KMS-11 (cell line): ENCODE results near the gene FANCC.
"Not testable (repeated sequence)": the region's sequence is repeated elsewhere in the genome, so short reads cannot be mapped to it uniquely, and the experiment has no call there.

ENCODE experiments used
- H2AFZ ChIP-seq: fragments of 200-600 bp; sonication (generic); 2 replicates; pipeline ENCODE4 v1.6.1; 2016; ENCODE audit warnings: antibody characterized with exemption, mixed run types, low read depth
- H3K27ac ChIP-seq: fragments of 200-600 bp; sonication (generic); 2 replicates; pipeline ENCODE4 v1.6.1; 2016; ENCODE audit warnings: mild to moderate bottlenecking, mixed run types
- H3K27me3 ChIP-seq: fragments of 200-600 bp; sonication (generic); 2 replicates; pipeline ENCODE4 v1.6.1; 2017; ENCODE audit warnings: mild to moderate bottlenecking, low read depth, mixed run types, moderate library complexity; ENCODE audit not compliant: insufficient read depth
- H3K36me3 ChIP-seq: fragments of 200-600 bp; sonication (generic); 2 replicates; pipeline ENCODE4 v1.6.1; 2017; ENCODE audit warnings: mild to moderate bottlenecking, mixed run types; ENCODE audit not compliant: insufficient read depth
- H3K4me1 ChIP-seq: fragments of 200-600 bp; sonication (generic); 2 replicates; pipeline ENCODE4 v1.6.1; 2016; ENCODE audit warnings: mild to moderate bottlenecking, low read depth, mixed run types; ENCODE audit not compliant: poor library complexity, severe bottlenecking
- H3K4me2 ChIP-seq: fragments of 200-600 bp; sonication (generic); 2 replicates; pipeline ENCODE4 v1.7.0; 2016; ENCODE audit warnings: mild to moderate bottlenecking, mixed run types
- H3K4me3 ChIP-seq: fragments of 200-600 bp; sonication (generic); IDR thresholded peaks from 2 replicates; pipeline ENCODE4 v1.6.1; 2017; ENCODE audit warnings: low read depth, low read length, mixed read lengths; ENCODE audit not compliant: insufficient read depth
- H3K79me2 ChIP-seq: fragments of 200-600 bp; sonication (generic); 2 replicates; pipeline ENCODE4 v1.6.1; 2016; ENCODE audit warnings: low read depth, mixed run types; ENCODE audit not compliant: insufficient read depth
- H3K9ac ChIP-seq: fragments of 200-600 bp; sonication (generic); 2 replicates; pipeline ENCODE4 v1.6.1; 2016; ENCODE audit warnings: mild to moderate bottlenecking, mixed run types
- H4K20me1 ChIP-seq: fragments of 200-600 bp; sonication (generic); 2 replicates; pipeline ENCODE4 v1.6.1; 2016; ENCODE audit warnings: mild to moderate bottlenecking, mixed run types; ENCODE audit not compliant: insufficient read depth
- TF ChIP-seq, protein P1 (sequence below): fragments of 200-600 bp; sonication (generic); conservative IDR thresholded peaks from 2 replicates; pipeline ENCODE4 v1.6.1; 2017; ENCODE audit warnings: low read depth, mild to moderate bottlenecking, antibody characterized with exemption, low read length, moderate library complexity, mixed read lengths

Gene FANCC

DNA sequence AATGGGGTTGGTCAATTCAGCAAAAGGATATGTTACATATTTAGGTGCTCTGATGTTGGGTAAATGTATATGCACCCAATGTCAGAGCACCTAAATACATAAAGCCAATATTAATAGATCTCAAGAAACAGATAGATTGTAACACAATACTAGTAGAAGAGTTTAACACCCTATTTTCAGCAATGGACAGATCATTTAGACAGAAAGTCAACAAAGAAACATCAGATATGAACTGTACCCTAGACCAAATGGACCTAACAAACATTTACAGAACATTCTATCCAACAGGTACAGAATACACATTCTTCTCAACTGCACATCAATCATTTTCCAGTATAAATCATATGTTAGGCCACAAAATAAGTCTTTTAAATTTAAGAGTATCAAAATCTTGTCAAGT is 35.2 kb downstream of the FANCC start:
- no peak overlapping the region for H3K4me2 ChIP-seq
- no peak overlapping the region for H2AFZ ChIP-seq
- no peaks in the 10 kb centered on the region for H3K79me2 ChIP-seq
- H3K27ac ChIP-seq = no peak overlapping the region
- H4K20me1 ChIP-seq = no peaks in the 10 kb centered on the region
- H3K9ac ChIP-seq = no peak overlapping the region
- H3K27me3 ChIP-seq = no peaks in the 10 kb centered on the region
- no peaks in the 10 kb centered on the region for H3K4me1 ChIP-seq
- no peak overlapping the region for H3K4me3 ChIP-seq
- no peaks in the 10 kb centered on the region for H3K36me3 ChIP-seq
- TF ChIP-seq, protein P1, sequence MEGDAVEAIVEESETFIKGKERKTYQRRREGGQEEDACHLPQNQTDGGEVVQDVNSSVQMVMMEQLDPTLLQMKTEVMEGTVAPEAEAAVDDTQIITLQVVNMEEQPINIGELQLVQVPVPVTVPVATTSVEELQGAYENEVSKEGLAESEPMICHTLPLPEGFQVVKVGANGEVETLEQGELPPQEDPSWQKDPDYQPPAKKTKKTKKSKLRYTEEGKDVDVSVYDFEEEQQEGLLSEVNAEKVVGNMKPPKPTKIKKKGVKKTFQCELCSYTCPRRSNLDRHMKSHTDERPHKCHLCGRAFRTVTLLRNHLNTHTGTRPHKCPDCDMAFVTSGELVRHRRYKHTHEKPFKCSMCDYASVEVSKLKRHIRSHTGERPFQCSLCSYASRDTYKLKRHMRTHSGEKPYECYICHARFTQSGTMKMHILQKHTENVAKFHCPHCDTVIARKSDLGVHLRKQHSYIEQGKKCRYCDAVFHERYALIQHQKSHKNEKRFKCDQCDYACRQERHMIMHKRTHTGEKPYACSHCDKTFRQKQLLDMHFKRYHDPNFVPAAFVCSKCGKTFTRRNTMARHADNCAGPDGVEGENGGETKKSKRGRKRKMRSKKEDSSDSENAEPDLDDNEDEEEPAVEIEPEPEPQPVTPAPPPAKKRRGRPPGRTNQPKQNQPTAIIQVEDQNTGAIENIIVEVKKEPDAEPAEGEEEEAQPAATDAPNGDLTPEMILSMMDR = no peak

DNA sequence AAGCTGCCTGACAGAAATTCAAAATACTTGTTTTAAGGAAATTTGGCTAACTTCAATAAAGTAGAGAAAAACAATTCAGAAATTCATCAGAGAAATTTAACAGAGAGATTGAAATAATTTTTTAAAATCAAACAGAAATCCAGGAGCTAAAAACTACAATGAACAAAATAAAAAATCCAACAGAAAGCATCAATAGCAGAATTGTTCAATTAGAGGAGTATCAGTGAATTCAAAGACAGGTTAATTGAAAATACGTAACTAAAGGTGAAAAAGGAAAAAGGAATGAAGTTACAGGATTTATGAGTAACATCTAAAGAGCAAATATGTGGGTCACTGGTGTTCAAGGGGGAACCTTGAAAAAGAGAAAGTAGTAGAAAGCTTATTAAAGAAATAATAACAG is 36.8 kb downstream of the FANCC start:
- Histone ChIP-seq H3K79me2 (no peaks in the 10 kb centered on the region), H3K4me1 (no peaks in the 10 kb centered on the region), H3K36me3 (no peaks in the 10 kb centered on the region), H3K27me3 (no peaks in the 10 kb centered on the region), H3K9ac (no peak overlapping the region), H4K20me1 (no peaks in the 10 kb centered on the region), H3K27ac (no peak overlapping the region), H3K4me2 (no peak overlapping the region), H2AFZ (no peak overlapping the region), H3K4me3 (no peak overlapping the region)
- TF ChIP-seq, protein P1 = no peak

DNA sequence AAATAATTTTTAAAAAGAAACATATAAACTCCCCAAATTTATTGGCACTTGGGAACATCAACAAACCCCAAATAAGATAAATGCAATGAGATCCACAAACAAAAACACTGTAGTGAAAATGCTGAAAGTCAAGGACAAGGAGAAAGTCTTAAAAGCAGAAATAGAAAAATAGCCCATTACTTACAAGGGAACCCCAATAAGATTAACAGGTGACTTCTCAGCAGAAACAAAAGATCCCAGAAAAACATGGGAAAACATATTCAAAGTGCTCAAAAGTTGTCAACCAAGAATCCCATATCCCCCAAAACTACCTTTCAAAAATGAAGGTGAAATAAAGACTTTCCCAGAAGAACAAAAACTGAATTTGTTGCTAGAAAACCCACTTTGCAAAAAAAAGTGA is 40.0 kb downstream of the FANCC start:
- no peaks in the 10 kb centered on the region for H3K79me2 ChIP-seq
- H3K4me2 ChIP-seq = no peak overlapping the region
- no peaks in the 10 kb centered on the region for H4K20me1 ChIP-seq
- H3K4me1 ChIP-seq = no peaks in the 10 kb centered on the region
- TF ChIP-seq, protein P1 = no peak
- H3K27ac ChIP-seq = no peak overlapping the region
- no peak overlapping the region for H2AFZ ChIP-seq
- H3K27me3 ChIP-seq = no peaks in the 10 kb centered on the region
- H3K4me3 ChIP-seq = no peak overlapping the region
- no peaks in the 10 kb centered on the region for H3K36me3 ChIP-seq
- no peak overlapping the region for H3K9ac ChIP-seq

DNA sequence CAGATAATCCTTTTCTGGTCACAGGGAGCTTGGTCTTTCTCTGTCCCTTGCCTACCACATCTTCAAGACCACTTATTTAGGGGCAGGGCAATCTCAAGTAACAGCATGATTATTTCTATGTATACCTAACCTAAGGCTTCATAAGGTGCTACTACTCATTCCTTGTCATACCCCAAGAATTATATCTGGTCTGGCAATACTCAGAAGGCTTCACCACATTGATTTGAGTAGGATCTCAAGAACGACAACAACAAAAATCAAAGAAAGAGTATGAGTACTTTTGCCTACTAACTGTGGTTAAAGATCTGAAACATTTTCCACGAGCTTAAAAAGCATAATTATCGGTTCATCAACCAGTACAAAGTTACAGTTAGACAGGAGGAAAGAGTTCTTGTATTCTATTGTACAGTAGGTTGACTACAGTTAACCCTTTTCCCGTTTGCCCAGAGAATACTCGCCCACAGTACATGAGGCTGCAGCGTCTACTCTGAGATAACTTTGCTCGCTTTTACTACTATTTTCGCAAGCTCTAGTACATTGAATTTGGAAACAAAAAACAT is 41.0 kb downstream of the FANCC start:
- Histone ChIP-seq H3K36me3 (no peaks in the 10 kb centered on the region), H4K20me1 (no peaks in the 10 kb centered on the region), H3K9ac (no peak overlapping the region), H3K27me3 (no peaks in the 10 kb centered on the region), H3K27ac (no peak overlapping the region), H3K4me2 (no peak overlapping the region), H2AFZ (no peak overlapping the region), H3K4me3 (no peak overlapping the region), H3K79me2 (no peaks in the 10 kb centered on the region), H3K4me1 (no peaks in the 10 kb centered on the region)
- TF ChIP-seq, protein P1 = no peak

DNA sequence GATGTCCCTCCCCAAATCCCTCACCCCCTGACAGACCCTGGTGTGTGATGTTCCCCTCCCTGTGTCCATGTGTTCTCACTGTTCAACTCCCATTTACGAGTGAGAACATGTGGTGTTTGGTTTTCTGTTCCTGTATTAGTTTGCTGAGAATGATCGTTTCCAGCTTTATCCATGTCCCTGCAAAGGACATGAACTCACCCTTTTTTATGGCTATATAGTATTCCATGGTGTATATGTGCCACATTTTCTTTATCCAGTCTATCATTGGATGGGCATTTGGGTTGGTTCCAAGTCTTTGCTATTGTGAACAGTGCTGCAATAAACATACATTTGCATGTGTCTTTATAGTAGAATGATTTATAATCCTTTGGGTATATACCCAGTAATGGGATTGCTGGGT is 43.3 kb downstream of the FANCC start:
- not testable (repeated sequence) for H3K27me3 ChIP-seq, H2AFZ ChIP-seq, H4K20me1 ChIP-seq, H3K4me3 ChIP-seq, H3K79me2 ChIP-seq, H3K4me1 ChIP-seq, H3K4me2 ChIP-seq, H3K27ac ChIP-seq, H3K36me3 ChIP-seq, H3K9ac ChIP-seq
